Testis (tissue), 3 donors: ENCODE measurements around the gene THPO. TPM values are rescaled to one million over a fixed set of nuclear protein-coding genes. Genes with fewer than 3 reads are reported as not detected.

Experiments used
- DNase-seq: peaks from one replicate; pipeline ENCODE4 v3.0.0-alpha.2; 2019
- H3K27ac ChIP-seq, 2 donors: fragments of 200-600 bp; sonication (generic); one replicate each; pipeline ENCODE4 v1.5.1; 2019
- H3K27me3 ChIP-seq: fragments of 200-600 bp; sonication (generic); one replicate; pipeline ENCODE4 v1.5.1; 2019
- H3K36me3 ChIP-seq: fragments of 200-600 bp; sonication (generic); one replicate; pipeline ENCODE4 v1.5.1; 2017; ENCODE audit warnings: low read depth; ENCODE audit errors: missing control alignments
- H3K4me1 ChIP-seq: fragments of 200-600 bp; sonication (generic); one replicate; pipeline ENCODE4 v1.5.1; 2019
- H3K4me3 ChIP-seq, 2 donors: fragments of 200-600 bp; sonication (generic); one replicate each; pipeline ENCODE4 v1.5.1; 2017 to 2019
- H3K9me3 ChIP-seq: fragments of 200-600 bp; sonication (generic); one replicate; pipeline ENCODE4 v1.5.1; 2017
- CTCF ChIP-seq, 3 experiments: fragments of 450-650 bp in 2 of 3; fragments of 200-600 bp in 1 of 3; sonication (generic) in 1 of 3; IDR thresholded peaks; one replicate each; pipeline ENCODE4 v1.5.1; 2016 to 2019; ENCODE audit warnings: antibody characterized with exemption in 3 of 3, mild to moderate bottlenecking in 2 of 3, moderate library complexity in 1 of 3
- POLR2A ChIP-seq: fragments of 450-650 bp; IDR thresholded peaks from one replicate; pipeline ENCODE4 v1.6.1; 2017; ENCODE audit warnings: antibody characterized with exemption, mild to moderate bottlenecking, moderate library complexity
- WGBS, 2 donors: methylation state at CpG; one replicate each; pipeline ENCODE4 v1.1.5; 2018; 5-methylcytosine and 5-hydroxymethylcytosine counted together
- intact Hi-C: fragments of 100-400 bp; cut with DNase I; formaldehyde crosslinking; loops from one replicate; pipeline ENCODE4 v1.15.1; 2023; ENCODE audit warnings: low total_unique reads
- polyA plus RNA-seq: library from polyadenylated mRNA; stranded (reverse); fragments of 350-450 nt; fragmentation: Illumina TruSeq; extraction: RNeasy Lipid Tissue Mini Kit (QIAGEN cat#74804); gene quantifications from one replicate; pipeline ENCODE4 v1.2.3, GENCODE V29; 2014; ENCODE audit warnings: low read depth, low replicate concordance; ENCODE audit not compliant: insufficient read depth
- total RNA-seq, 2 donors: library from RNA; depleted of rRNA; stranded (reverse); fragments of >200 nt; gene quantifications; one replicate each; pipeline ENCODE4 v1.2.3, GENCODE V29; 2016

The THPO gene
- total and polyA plus RNA-seq, 3 donors from 2014 or later, result 0.71 to 7.6 (median 0.93) TPM

- H3K27me3 ChIP-seq, result no peaks in the 10 kb centered on the region
- TF ChIP-seq POLR2A (no peak), CTCF (IDR thresholded peaks at IDR 0.05) (no peak)
- no peak overlapping the region for H3K27ac ChIP-seq
- 39 to 57% methylated on average over 3 of the region's 3 CpGs for WGBS, 2 donors
- intact Hi-C loops, result no loop called here
- H3K36me3 ChIP-seq, result peaks cover 6% of the 10 kb centered on the region
- no peak overlapping the region for H3K4me3 ChIP-seq
- no peak for DNase-seq
- peaks cover 3% of the 10 kb centered on the region for H3K4me1 ChIP-seq
- H3K9me3 ChIP-seq, result no peaks in the 10 kb centered on the region
Observed at GRCh38 chr3:184328516-184328915, 49.5 kb downstream of the THPO start.

- no peak for TF ChIP-seq CTCF (IDR thresholded peaks at IDR 0.05)
- no peak for TF ChIP-seq POLR2A
- 92 to 95% methylated on average over 21 of the region's 21 CpGs for WGBS, 2 donors
- Histone ChIP-seq H3K27ac (no peak overlapping the region), H3K9me3 (no peaks in the 10 kb centered on the region), H3K27me3 (no peaks in the 10 kb centered on the region), H3K4me1 (peaks cover 5% of the 10 kb centered on the region), H3K36me3 (peaks cover 6% of the 10 kb centered on the region), H3K4me3 (no peak overlapping the region)
- intact Hi-C loops, result no loop called here
- DNase-seq, result no peak
Observed at GRCh38 chr3:184327171-184327570, 50.8 kb downstream of the THPO start.

GRCh38 chr3:184325715-184326369 lies 52.2 kb downstream of the THPO start:
- peaks cover 14% of the 10 kb centered on the region for H3K4me1 ChIP-seq
- no peak overlapping the region for H3K4me3 ChIP-seq
- H3K27me3 ChIP-seq, result no peaks in the 10 kb centered on the region
- WGBS, 2 donors, result 80 to 89% methylated on average over 6 of the region's 6 CpGs
- no peak for TF ChIP-seq CTCF (IDR thresholded peaks at IDR 0.05)
- no peak for TF ChIP-seq POLR2A
- peaks cover 6% of the 10 kb centered on the region for H3K36me3 ChIP-seq
- no peaks in the 10 kb centered on the region for H3K9me3 ChIP-seq
- intact Hi-C loops, result no loop called here
- DNase-seq, result no peak
- H3K27ac ChIP-seq, result no peak overlapping the region

GRCh38 chr3:184325269-184325668 lies 52.7 kb downstream of the THPO start:
- H3K4me1 ChIP-seq, result peaks cover 20% of the 10 kb centered on the region
- TF ChIP-seq POLR2A, result no peak
- no peak for TF ChIP-seq CTCF (IDR thresholded peaks at IDR 0.05)
- H3K36me3 ChIP-seq, result peaks cover 6% of the 10 kb centered on the region
- no peak overlapping the region for H3K4me3 ChIP-seq
- intact Hi-C loops, result no loop called here
- no peaks in the 10 kb centered on the region for H3K9me3 ChIP-seq
- WGBS, 2 donors, result 86 to 90% methylated on average over 13 of the region's 13 CpGs
- no peak for DNase-seq
- no peak overlapping the region for H3K27ac ChIP-seq
- H3K27me3 ChIP-seq, result no peaks in the 10 kb centered on the region

- intact Hi-C loops, result no loop called here
Observed at GRCh38 chr3:184323696-184324095, 54.3 kb downstream of the THPO start.

More at GRCh38 chr3:184323696-184324095, 54.3 kb downstream of the THPO start:
- Histone ChIP-seq H3K36me3 (peaks cover 4% of the 10 kb centered on the region), H3K9me3 (no peaks in the 10 kb centered on the region), H3K27me3 (no peaks in the 10 kb centered on the region), H3K27ac (peak overlapping the region in 1 of 2 donors; percentile 2), H3K4me3 (no peak overlapping the region), H3K4me1 (peaks cover 36% of the 10 kb centered on the region)
- TF ChIP-seq POLR2A (no peak), CTCF (IDR thresholded peaks at IDR 0.05) (no peak)
- WGBS, 2 donors, result 75 to 76% methylated on average over 8 of the region's 8 CpGs
- peak; percentile 49 for DNase-seq
